Chondrocyte (in vitro differentiated cells): ENCODE measurements around the gene SYT15. TPM values are rescaled to one million over a fixed set of nuclear protein-coding genes. Genes with fewer than 3 reads are reported as not detected.

Experiments used
- DNase-seq: peaks from one replicate; pipeline ENCODE4 v3.0.0; 2021; ENCODE audit warnings: mixed read lengths, low spot score
- H3K27ac Mint-ChIP-seq: one replicate; pipeline ENCODE4 v1.8.0; 2021; ENCODE audit warnings: mild to moderate bottlenecking, moderate library complexity, mixed read lengths; ENCODE audit not compliant: unreplicated experiment
- H3K27me3 Mint-ChIP-seq: 2 replicates; pipeline ENCODE4 v1.8.0; 2021; ENCODE audit warnings: low read depth, mixed read lengths
- H3K36me3 Mint-ChIP-seq: 2 replicates; pipeline ENCODE4 v1.8.0; 2021; ENCODE audit warnings: low read depth, mixed read lengths
- H3K4me1 Mint-ChIP-seq: 2 replicates; pipeline ENCODE4 v1.8.0; 2021; ENCODE audit warnings: low read depth, mild to moderate bottlenecking, mixed read lengths
- H3K4me3 Mint-ChIP-seq: one replicate; pipeline ENCODE4 v1.8.0; 2021; ENCODE audit warnings: mild to moderate bottlenecking, moderate library complexity, mixed read lengths; ENCODE audit not compliant: unreplicated experiment
- H3K9me3 Mint-ChIP-seq: 2 replicates; pipeline ENCODE4 v1.8.0; 2021; ENCODE audit warnings: low read depth, mixed read lengths
- CTCF ChIP-seq: fragments of 200-600 bp; sonication (generic); IDR thresholded peaks from 2 replicates; pipeline ENCODE4 v1.5.0; 2021; ENCODE audit warnings: antibody characterized with exemption, mild to moderate bottlenecking, moderate library complexity
- total RNA-seq: library from RNA; stranded (reverse); gene quantifications from 3 replicates; pipeline ENCODE4 v1.2.1, GENCODE V29; 2021

Gene SYT15
- total RNA-seq, 1 donor from 2014 or later, result 14.5 TPM

GRCh38 chr10:46536781-46537180 lies 42.1 kb upstream of the SYT15 start:
- Mint-ChIP-seq H3K27me3 (no peaks in the 10 kb centered on the region), H3K36me3 (no peaks in the 10 kb centered on the region), H3K4me3 (no peak overlapping the region), H3K9me3 (no peaks in the 10 kb centered on the region), H3K4me1 (peaks cover 32% of the 10 kb centered on the region), H3K27ac (no peak overlapping the region)
- peak; percentile 67 for DNase-seq
- no peak for TF ChIP-seq CTCF

GRCh38 chr10:46537309-46537708 lies 41.6 kb upstream of the SYT15 start:
- Mint-ChIP-seq H3K4me1 (peaks cover 38% of the 10 kb centered on the region), H3K27me3 (no peaks in the 10 kb centered on the region), H3K27ac (no peak overlapping the region), H3K9me3 (no peaks in the 10 kb centered on the region), H3K4me3 (no peak overlapping the region), H3K36me3 (no peaks in the 10 kb centered on the region)
- no peak for DNase-seq
- TF ChIP-seq CTCF, result no peak

- no peaks in the 10 kb centered on the region for H3K27me3 Mint-ChIP-seq
- DNase-seq, result no peak
- H3K4me3 Mint-ChIP-seq, result no peak overlapping the region
- peaks cover 40% of the 10 kb centered on the region for H3K4me1 Mint-ChIP-seq
- no peak for TF ChIP-seq CTCF
- H3K27ac Mint-ChIP-seq, result no peak overlapping the region
- H3K36me3 Mint-ChIP-seq, result no peaks in the 10 kb centered on the region
- H3K9me3 Mint-ChIP-seq, result no peaks in the 10 kb centered on the region
Measured at GRCh38 chr10:46538155-46538554, 40.8 kb upstream of the SYT15 start.

GRCh38 chr10:46538717-46539426 lies 40.1 kb upstream of the SYT15 start:
- H3K36me3 Mint-ChIP-seq, result no peaks in the 10 kb centered on the region
- H3K4me1 Mint-ChIP-seq, result peaks cover 40% of the 10 kb centered on the region
- no peaks in the 10 kb centered on the region for H3K27me3 Mint-ChIP-seq
- peak overlapping the region; percentile 95 for H3K27ac Mint-ChIP-seq
- no peak for TF ChIP-seq CTCF
- no peak overlapping the region for H3K4me3 Mint-ChIP-seq
- H3K9me3 Mint-ChIP-seq, result no peaks in the 10 kb centered on the region
- no peak for DNase-seq

GRCh38 chr10:46539596-46540411 lies 39.1 kb upstream of the SYT15 start:
- peaks cover 44% of the 10 kb centered on the region for H3K4me1 Mint-ChIP-seq
- peak; percentile 42 for DNase-seq
- H3K27ac Mint-ChIP-seq, result peak overlapping the region; percentile 95
- H3K36me3 Mint-ChIP-seq, result no peaks in the 10 kb centered on the region
- H3K9me3 Mint-ChIP-seq, result no peaks in the 10 kb centered on the region
- H3K27me3 Mint-ChIP-seq, result no peaks in the 10 kb centered on the region
- no peak for TF ChIP-seq CTCF
- peak overlapping the region; percentile 40 for H3K4me3 Mint-ChIP-seq
